ENCODE results near the gene STOML2.

DNA sequence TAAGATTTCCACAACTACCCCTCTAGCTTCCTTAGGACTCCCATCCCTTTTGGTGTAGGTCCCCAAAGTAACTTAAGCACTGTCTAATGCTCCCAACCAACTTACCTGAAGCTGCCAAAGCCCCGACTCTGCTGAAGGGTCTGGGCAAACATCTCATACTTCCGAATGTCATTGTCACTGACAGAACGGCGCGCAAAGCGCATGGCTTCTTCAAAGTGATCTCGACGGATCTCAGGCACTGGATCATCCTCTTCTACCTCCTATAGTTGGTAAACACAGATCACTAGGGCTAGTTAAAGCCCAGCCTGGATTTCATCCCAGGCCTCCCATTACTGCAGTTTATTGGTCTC, 45.7 kb downstream of the STOML2 start:
- TF ChIP-seq, protein P1, sequence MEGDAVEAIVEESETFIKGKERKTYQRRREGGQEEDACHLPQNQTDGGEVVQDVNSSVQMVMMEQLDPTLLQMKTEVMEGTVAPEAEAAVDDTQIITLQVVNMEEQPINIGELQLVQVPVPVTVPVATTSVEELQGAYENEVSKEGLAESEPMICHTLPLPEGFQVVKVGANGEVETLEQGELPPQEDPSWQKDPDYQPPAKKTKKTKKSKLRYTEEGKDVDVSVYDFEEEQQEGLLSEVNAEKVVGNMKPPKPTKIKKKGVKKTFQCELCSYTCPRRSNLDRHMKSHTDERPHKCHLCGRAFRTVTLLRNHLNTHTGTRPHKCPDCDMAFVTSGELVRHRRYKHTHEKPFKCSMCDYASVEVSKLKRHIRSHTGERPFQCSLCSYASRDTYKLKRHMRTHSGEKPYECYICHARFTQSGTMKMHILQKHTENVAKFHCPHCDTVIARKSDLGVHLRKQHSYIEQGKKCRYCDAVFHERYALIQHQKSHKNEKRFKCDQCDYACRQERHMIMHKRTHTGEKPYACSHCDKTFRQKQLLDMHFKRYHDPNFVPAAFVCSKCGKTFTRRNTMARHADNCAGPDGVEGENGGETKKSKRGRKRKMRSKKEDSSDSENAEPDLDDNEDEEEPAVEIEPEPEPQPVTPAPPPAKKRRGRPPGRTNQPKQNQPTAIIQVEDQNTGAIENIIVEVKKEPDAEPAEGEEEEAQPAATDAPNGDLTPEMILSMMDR (IDR thresholded peaks at IDR 0.05; ENCODE audit: low read length): no peak
- no peak for TF ChIP-seq EZH2 (IDR thresholded peaks at IDR 0.05; ENCODE audit: borderline replicate concordance, low read length)
